ENCODE results near the gene TIMP4. TPM values are rescaled to one million over a fixed set of nuclear protein-coding genes. Genes with fewer than 3 reads are reported as not detected.

The TIMP4 gene
- total RNA-seq, 1 donor from 2014 or later: not detected

- TF ChIP-seq CTCF (IDR thresholded peaks at IDR 0.05; ENCODE audit: unreplicated experiment): no peak
- Mint-ChIP-seq H3K36me3 (ENCODE audit: insufficient read depth) (no peaks in the 10 kb centered on the region), H3K9me3 (ENCODE audit: low read depth) (no peaks in the 10 kb centered on the region), H3K4me3 (ENCODE audit: low read depth) (no peak overlapping the region), H3K27ac (no peak overlapping the region), H3K27me3 (peaks cover 51% of the 10 kb centered on the region), H3K4me1 (ENCODE audit: low read depth) (peaks cover 4% of the 10 kb centered on the region)
- no peak for DNase-seq (ENCODE audit: low spot score, unreplicated experiment)
Observed at GRCh38 chr3:12157026-12157425, 1.7 kb downstream of the TIMP4 start.

GRCh38 chr3:12155828-12156227 is 2.9 kb downstream of the TIMP4 start:
- Mint-ChIP-seq H3K36me3 (ENCODE audit: insufficient read depth) (no peaks in the 10 kb centered on the region), H3K27ac (no peak overlapping the region), H3K27me3 (peaks cover 45% of the 10 kb centered on the region), H3K9me3 (ENCODE audit: low read depth) (no peaks in the 10 kb centered on the region), H3K4me1 (ENCODE audit: low read depth) (peaks cover 8% of the 10 kb centered on the region), H3K4me3 (ENCODE audit: low read depth) (no peak overlapping the region)
- DNase-seq (ENCODE audit: low spot score, unreplicated experiment): no peak
- TF ChIP-seq CTCF (IDR thresholded peaks at IDR 0.05; ENCODE audit: unreplicated experiment): no peak

GRCh38 chr3:12155264-12155663 is 3.4 kb downstream of the TIMP4 start:
- Mint-ChIP-seq H3K4me3 (ENCODE audit: low read depth) (no peak overlapping the region), H3K9me3 (ENCODE audit: low read depth) (no peaks in the 10 kb centered on the region), H3K27me3 (peaks cover 39% of the 10 kb centered on the region), H3K27ac (no peak overlapping the region), H3K4me1 (ENCODE audit: low read depth) (peaks cover 8% of the 10 kb centered on the region), H3K36me3 (ENCODE audit: insufficient read depth) (no peaks in the 10 kb centered on the region)
- no peak for TF ChIP-seq CTCF (IDR thresholded peaks at IDR 0.05; ENCODE audit: unreplicated experiment)
- DNase-seq (ENCODE audit: low spot score, unreplicated experiment): no peak

GRCh38 chr3:12154151-12154550 is 4.6 kb downstream of the TIMP4 start:
- Mint-ChIP-seq H3K27me3 (peaks cover 31% of the 10 kb centered on the region), H3K27ac (no peak overlapping the region)

GRCh38 chr3:12150112-12150511 is 8.6 kb downstream of the TIMP4 start:
- H3K27me3 Mint-ChIP-seq: no peaks in the 10 kb centered on the region
- H3K4me3 Mint-ChIP-seq (ENCODE audit: low read depth): no peak overlapping the region
- H3K27ac Mint-ChIP-seq: peak overlapping the region; percentile 63
- no peak for DNase-seq (ENCODE audit: low spot score, unreplicated experiment)
- peaks cover 16% of the 10 kb centered on the region for H3K4me1 Mint-ChIP-seq (ENCODE audit: low read depth)
- H3K9me3 Mint-ChIP-seq (ENCODE audit: low read depth): no peaks in the 10 kb centered on the region
- H3K36me3 Mint-ChIP-seq (ENCODE audit: insufficient read depth): no peaks in the 10 kb centered on the region
- no peak for TF ChIP-seq CTCF (IDR thresholded peaks at IDR 0.05; ENCODE audit: unreplicated experiment)

More at GRCh38 chr3:12154151-12154550, 4.6 kb downstream of the TIMP4 start:
- Mint-ChIP-seq H3K9me3 (ENCODE audit: low read depth) (no peaks in the 10 kb centered on the region), H3K4me3 (ENCODE audit: low read depth) (no peak overlapping the region), H3K4me1 (ENCODE audit: low read depth) (peaks cover 10% of the 10 kb centered on the region), H3K36me3 (ENCODE audit: insufficient read depth) (no peaks in the 10 kb centered on the region)
- no peak for DNase-seq (ENCODE audit: low spot score, unreplicated experiment)
- no peak for TF ChIP-seq CTCF (IDR thresholded peaks at IDR 0.05; ENCODE audit: unreplicated experiment)

All from progenitor cell of endocrine pancreas (in vitro differentiated cells).